ENCODE results near the gene EZR.

DNA sequence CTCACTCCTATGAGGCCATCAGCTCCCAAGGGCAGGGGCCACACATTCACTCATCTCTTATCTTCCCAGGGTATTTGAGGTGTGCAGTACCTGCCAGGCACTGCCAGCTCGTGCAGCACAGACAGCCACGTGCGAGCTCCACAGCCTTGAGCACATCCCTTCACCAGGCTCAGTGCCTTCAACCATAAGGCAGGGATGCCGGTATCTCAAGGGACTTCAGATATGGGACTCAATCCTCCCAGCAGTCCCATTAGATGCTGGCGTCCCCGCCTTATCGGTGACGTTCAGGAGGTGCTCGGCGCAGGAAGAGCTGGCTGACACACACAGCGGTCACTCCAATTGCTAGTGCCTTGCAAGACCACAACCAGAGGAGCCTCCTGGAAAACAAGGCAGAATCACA, 47.0 kb downstream of the EZR start:
- TF ChIP-seq, protein P1, sequence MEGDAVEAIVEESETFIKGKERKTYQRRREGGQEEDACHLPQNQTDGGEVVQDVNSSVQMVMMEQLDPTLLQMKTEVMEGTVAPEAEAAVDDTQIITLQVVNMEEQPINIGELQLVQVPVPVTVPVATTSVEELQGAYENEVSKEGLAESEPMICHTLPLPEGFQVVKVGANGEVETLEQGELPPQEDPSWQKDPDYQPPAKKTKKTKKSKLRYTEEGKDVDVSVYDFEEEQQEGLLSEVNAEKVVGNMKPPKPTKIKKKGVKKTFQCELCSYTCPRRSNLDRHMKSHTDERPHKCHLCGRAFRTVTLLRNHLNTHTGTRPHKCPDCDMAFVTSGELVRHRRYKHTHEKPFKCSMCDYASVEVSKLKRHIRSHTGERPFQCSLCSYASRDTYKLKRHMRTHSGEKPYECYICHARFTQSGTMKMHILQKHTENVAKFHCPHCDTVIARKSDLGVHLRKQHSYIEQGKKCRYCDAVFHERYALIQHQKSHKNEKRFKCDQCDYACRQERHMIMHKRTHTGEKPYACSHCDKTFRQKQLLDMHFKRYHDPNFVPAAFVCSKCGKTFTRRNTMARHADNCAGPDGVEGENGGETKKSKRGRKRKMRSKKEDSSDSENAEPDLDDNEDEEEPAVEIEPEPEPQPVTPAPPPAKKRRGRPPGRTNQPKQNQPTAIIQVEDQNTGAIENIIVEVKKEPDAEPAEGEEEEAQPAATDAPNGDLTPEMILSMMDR (IDR thresholded peaks at IDR 0.05; ENCODE audit: borderline replicate concordance, extremely low read depth, low read length, poor library complexity, severe bottlenecking), result no peak
- no peak for TF ChIP-seq EZH2 (IDR thresholded peaks at IDR 0.05; ENCODE audit: borderline replicate concordance, low read depth, low read length, severe bottlenecking)
